GM12874 (cell line): Measurements from ENCODE around the gene SCNN1B.

Source experiments
- CTCF ChIP-seq: IDR thresholded peaks from 2 replicates; pipeline ENCODE4 v1.5.1; 2011; ENCODE audit warnings: low read depth, mild to moderate bottlenecking, control low read depth, low read length, moderate library complexity; ENCODE audit not compliant: insufficient read depth

Gene SCNN1B

GRCh38 chr16:23408823-23409298, 106.8 kb downstream of the SCNN1B start:
- TF ChIP-seq CTCF: no peak

- no peak for TF ChIP-seq CTCF
Measured at GRCh38 chr16:23409522-23409921, 107.4 kb downstream of the SCNN1B start.

- TF ChIP-seq CTCF: no peak
Measured at GRCh38 chr16:23410176-23410575, 108.1 kb downstream of the SCNN1B start.

- TF ChIP-seq CTCF: no peak
Measured at GRCh38 chr16:23414731-23415130, 112.6 kb downstream of the SCNN1B start.

GRCh38 chr16:23416816-23417215, 114.7 kb downstream of the SCNN1B start:
- TF ChIP-seq CTCF: no peak

- TF ChIP-seq CTCF: no peak
Measured at GRCh38 chr16:23420011-23420410, 117.9 kb downstream of the SCNN1B start.

GRCh38 chr16:23423496-23424049, 121.5 kb downstream of the SCNN1B start:
- TF ChIP-seq CTCF: no peak
